ENCODE results near the gene PLEKHN1.

The PLEKHN1 gene

GRCh38 chr1:966135-966703, at the start of gene PLEKHN1:
PLEKHN1 (plus strand) TSS chr1:966482; CDS start chr1:966532, 50 bp downstream.
- no peak for DNase-seq (ENCODE audit: low read depth in 1 of 2, low spot score in 1 of 2)

- DNase-seq (ENCODE audit: low read depth in 1 of 2, low spot score in 1 of 2), result no peak
Observed at GRCh38 chr1:917076-917459, 49.2 kb upstream of the PLEKHN1 start.

GRCh38 chr1:917466-918091, 48.7 kb upstream of the PLEKHN1 start:
- no peak for DNase-seq (ENCODE audit: low read depth in 1 of 2, low spot score in 1 of 2)

GRCh38 chr1:918353-918752, 47.9 kb upstream of the PLEKHN1 start:
- no peak for DNase-seq (ENCODE audit: low read depth in 1 of 2, low spot score in 1 of 2)

- DNase-seq (ENCODE audit: low read depth in 1 of 2, low spot score in 1 of 2), result no peak
Observed at GRCh38 chr1:918843-919242, 47.4 kb upstream of the PLEKHN1 start.

GRCh38 chr1:919271-919872, 46.9 kb upstream of the PLEKHN1 start:
- DNase-seq (ENCODE audit: low read depth in 1 of 2, low spot score in 1 of 2), result no peak

GRCh38 chr1:920010-920409, 46.3 kb upstream of the PLEKHN1 start:
- no peak for DNase-seq (ENCODE audit: low read depth in 1 of 2, low spot score in 1 of 2)

- no peak for DNase-seq (ENCODE audit: low read depth in 1 of 2, low spot score in 1 of 2)
Observed at GRCh38 chr1:920521-920920, 45.8 kb upstream of the PLEKHN1 start.

- no peak for DNase-seq (ENCODE audit: low read depth in 1 of 2, low spot score in 1 of 2)
Observed at GRCh38 chr1:921011-921837, 45.1 kb upstream of the PLEKHN1 start.

- peak; percentile 44 to 58 for DNase-seq (ENCODE audit: low read depth in 1 of 2, low spot score in 1 of 2)
Observed at GRCh38 chr1:923131-923990, 42.9 kb upstream of the PLEKHN1 start, which contains the start of gene SAMD11. SAMD11 (plus strand) TSS chr1:923923; CDS start chr1:924432, 509 bp downstream.

- DNase-seq (ENCODE audit: low read depth in 1 of 2, low spot score in 1 of 2), result no peak
Observed at GRCh38 chr1:923991-924655, 42.2 kb upstream of the PLEKHN1 start.

- DNase-seq (ENCODE audit: low read depth in 1 of 2, low spot score in 1 of 2), result no peak
Observed at GRCh38 chr1:924656-925560, 41.4 kb upstream of the PLEKHN1 start.

- DNase-seq (ENCODE audit: low read depth in 1 of 2, low spot score in 1 of 2), result no peak
Observed at GRCh38 chr1:925561-926421, 40.5 kb upstream of the PLEKHN1 start.

GRCh38 chr1:927234-927633, 39.0 kb upstream of the PLEKHN1 start:
- DNase-seq (ENCODE audit: low read depth in 1 of 2, low spot score in 1 of 2), result no peak

GRCh38 chr1:927748-928147, 38.5 kb upstream of the PLEKHN1 start:
- no peak for DNase-seq (ENCODE audit: low read depth in 1 of 2, low spot score in 1 of 2)

- no peak for DNase-seq (ENCODE audit: low read depth in 1 of 2, low spot score in 1 of 2)
Observed at GRCh38 chr1:928825-929661, 37.2 kb upstream of the PLEKHN1 start.

Data from stimulated activated CD4-positive, alpha-beta T cell treated with anti-CD3 and anti-CD28 coated beads, Interleukin-15, amount 100 ng/mL, for 1 hour (primary cell).